Measurements from ENCODE around the gene DOK5. TPM values are rescaled to one million over a fixed set of nuclear protein-coding genes. Genes with fewer than 3 reads are reported as not detected.

Gene DOK5
- total RNA-seq, 4 donors from 2014 or later = 4.7 to 10.9 (median 7.3) TPM

GRCh38 chr20:54642864-54643667 lies 167.7 kb downstream of the DOK5 start:
- intact Hi-C loops (cut with DNase I) = loop anchor here (10.0 kb wide), 1 partner anchor 548 kb away; no protein-coding TSS in a partner anchor
- TF ChIP-seq, protein P1, sequence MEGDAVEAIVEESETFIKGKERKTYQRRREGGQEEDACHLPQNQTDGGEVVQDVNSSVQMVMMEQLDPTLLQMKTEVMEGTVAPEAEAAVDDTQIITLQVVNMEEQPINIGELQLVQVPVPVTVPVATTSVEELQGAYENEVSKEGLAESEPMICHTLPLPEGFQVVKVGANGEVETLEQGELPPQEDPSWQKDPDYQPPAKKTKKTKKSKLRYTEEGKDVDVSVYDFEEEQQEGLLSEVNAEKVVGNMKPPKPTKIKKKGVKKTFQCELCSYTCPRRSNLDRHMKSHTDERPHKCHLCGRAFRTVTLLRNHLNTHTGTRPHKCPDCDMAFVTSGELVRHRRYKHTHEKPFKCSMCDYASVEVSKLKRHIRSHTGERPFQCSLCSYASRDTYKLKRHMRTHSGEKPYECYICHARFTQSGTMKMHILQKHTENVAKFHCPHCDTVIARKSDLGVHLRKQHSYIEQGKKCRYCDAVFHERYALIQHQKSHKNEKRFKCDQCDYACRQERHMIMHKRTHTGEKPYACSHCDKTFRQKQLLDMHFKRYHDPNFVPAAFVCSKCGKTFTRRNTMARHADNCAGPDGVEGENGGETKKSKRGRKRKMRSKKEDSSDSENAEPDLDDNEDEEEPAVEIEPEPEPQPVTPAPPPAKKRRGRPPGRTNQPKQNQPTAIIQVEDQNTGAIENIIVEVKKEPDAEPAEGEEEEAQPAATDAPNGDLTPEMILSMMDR (IDR thresholded peaks at IDR 0.05) = no peak
- TF ChIP-seq POLR2A (IDR thresholded peaks at IDR 0.05) = no peak
- Histone ChIP-seq H3K27me3 (no peaks in the 10 kb centered on the region), H3K27ac (no peak overlapping the region), H3K9me3 (no peaks in the 10 kb centered on the region), H3K4me1 (no peaks in the 10 kb centered on the region), H3K4me3 (replicated peaks in 1 of 3) (no peak overlapping the region), H3K36me3 (no peaks in the 10 kb centered on the region)
- 86% methylated on average over 18 of the region's 18 CpGs for WGBS, 2 donors
- no peak for DNase-seq

- no peaks in the 10 kb centered on the region for H3K4me1 ChIP-seq
- no peak overlapping the region for H3K4me3 ChIP-seq (replicated peaks in 1 of 3)
- no peak overlapping the region for H3K27ac ChIP-seq
- WGBS, 2 donors = 58 to 76% methylated on average over 4 of the region's 4 CpGs
- intact Hi-C loops (cut with DNase I) = loop anchor here (10.0 kb wide), 1 partner anchor 549 kb away; no protein-coding TSS in a partner anchor
- DNase-seq = no peak
- H3K27me3 ChIP-seq = no peaks in the 10 kb centered on the region
- no peaks in the 10 kb centered on the region for H3K9me3 ChIP-seq
- TF ChIP-seq, protein P1 (IDR thresholded peaks at IDR 0.05) = no peak
- TF ChIP-seq POLR2A (IDR thresholded peaks at IDR 0.05) = no peak
- H3K36me3 ChIP-seq = no peaks in the 10 kb centered on the region
These were observed 168.4 kb downstream of the DOK5 start for GRCh38 chr20:54643761-54644160.

DNA sequence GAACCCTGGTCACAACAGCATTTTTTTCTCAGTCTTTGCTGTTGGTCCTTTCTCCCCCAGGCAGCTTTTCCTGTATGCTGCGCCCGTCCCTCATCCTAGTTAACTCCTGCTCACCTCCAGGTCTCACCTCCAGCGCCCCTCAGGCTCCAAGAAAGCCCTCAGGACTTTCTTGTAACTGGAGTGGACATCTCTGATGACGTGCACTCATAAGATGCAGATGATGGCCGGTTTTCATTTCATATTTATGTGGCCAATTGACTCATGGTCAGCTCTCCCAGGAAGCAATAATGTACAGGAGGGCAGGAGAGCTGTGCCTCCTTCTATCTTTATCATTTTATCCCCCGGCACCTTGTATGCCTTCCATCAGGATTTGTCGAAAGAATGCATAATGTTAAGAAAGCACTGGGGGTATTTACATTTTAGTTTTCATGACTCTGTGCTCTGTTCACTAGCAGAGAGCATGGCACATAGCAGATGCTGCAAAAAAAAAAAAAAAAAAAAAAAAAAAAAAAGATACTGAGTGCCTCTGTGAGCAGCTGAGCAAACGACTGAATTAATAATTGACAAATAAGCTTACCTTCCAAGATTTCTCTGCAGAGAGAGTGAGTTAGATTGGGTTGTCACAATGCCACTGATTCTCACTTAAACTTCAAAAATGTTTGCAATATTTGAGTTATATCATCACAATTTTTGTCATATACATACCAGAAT lies 170.2 kb downstream of the DOK5 start:
- TF ChIP-seq, protein P1 (IDR thresholded peaks at IDR 0.05) = no peak
- TF ChIP-seq POLR2A (IDR thresholded peaks at IDR 0.05) = no peak
- intact Hi-C loops (cut with DNase I) = loop anchor here (10.0 kb wide), 1 partner anchor 551 kb away; no protein-coding TSS in a partner anchor
- WGBS, 2 donors = 60 to 72% methylated on average over 8 of the region's 8 CpGs

DNA sequence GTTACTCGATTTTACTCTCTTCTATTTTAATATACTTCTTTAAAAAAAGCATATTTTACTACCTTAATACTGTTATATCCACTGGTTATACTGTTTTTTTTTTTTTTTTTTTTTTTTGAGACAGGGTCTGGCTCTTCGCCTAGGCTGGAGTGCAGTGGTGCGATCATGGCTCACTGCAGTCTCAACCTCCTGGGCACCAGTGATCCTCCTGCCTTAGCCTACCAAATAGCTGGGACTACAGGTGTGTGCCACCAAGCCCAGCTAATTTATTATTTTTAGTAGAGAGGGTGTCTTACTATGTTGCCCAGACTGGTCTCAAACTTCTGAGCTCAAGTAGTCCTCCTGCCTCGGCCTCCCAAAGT lies 170.7 kb downstream of the DOK5 start:
- Histone ChIP-seq H3K4me1 (no peaks in the 10 kb centered on the region), H3K27ac (no peak overlapping the region), H3K36me3 (no peaks in the 10 kb centered on the region), H3K9me3 (no peaks in the 10 kb centered on the region), H3K4me3 (replicated peaks in 1 of 3) (no peak overlapping the region), H3K27me3 (no peaks in the 10 kb centered on the region)
- WGBS, 2 donors = 82 to 83% methylated on average over 4 of the region's 4 CpGs
- no peak for DNase-seq
- no peak for TF ChIP-seq POLR2A (IDR thresholded peaks at IDR 0.05)
- TF ChIP-seq, protein P1 (IDR thresholded peaks at IDR 0.05) = no peak
- intact Hi-C loops (cut with DNase I) = loop anchor here (10.0 kb wide), 1 partner anchor 551 kb away; no protein-coding TSS in a partner anchor

More for the DNA sequence above, 170.2 kb downstream of the DOK5 start:
- Histone ChIP-seq H3K27me3 (no peaks in the 10 kb centered on the region), H3K9me3 (no peaks in the 10 kb centered on the region), H3K27ac (no peak overlapping the region), H3K36me3 (no peaks in the 10 kb centered on the region), H3K4me1 (no peaks in the 10 kb centered on the region), H3K4me3 (replicated peaks in 1 of 3) (no peak overlapping the region)
- no peak for DNase-seq
